Measurements from ENCODE around the gene HSPA2. TPM values are rescaled to one million over a fixed set of nuclear protein-coding genes. Genes with fewer than 3 reads are reported as not detected.

The HSPA2 gene
- polyA plus RNA-seq, 1 donor (not counting 4 experiments of a cell fraction or from before 2014, with no cell fraction given) = 12.0 TPM

DNA sequence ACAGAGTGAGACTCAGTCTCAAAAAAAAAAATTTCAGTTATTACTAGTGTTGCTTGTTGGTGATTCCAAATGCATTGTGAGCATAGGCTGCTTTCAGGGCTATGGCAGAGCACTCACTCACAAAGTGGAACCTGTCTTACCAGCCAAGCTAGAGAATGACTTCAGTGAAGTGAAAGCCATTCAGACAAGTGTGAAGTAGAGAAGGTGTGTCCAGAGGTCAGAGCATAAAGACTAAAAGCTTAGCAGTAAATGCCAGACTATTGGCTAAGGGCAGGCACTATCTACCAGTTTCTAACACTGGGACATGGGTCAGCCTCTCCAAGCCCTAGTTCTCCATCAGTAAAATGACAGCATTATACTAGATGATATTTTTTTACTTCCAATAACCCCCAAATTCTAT is 21.9 kb downstream of the HSPA2 start:
- FAIRE-seq = peak; percentile 5
- dilution Hi-C loops (cut with MboI; ENCODE audit: extremely low pct_ligation_motif_present, low sequenced_read_pairs) = no loop called here
- Histone ChIP-seq H3K4me3 (ENCODE audit: control insufficient read depth in 2 of 3, extremely low read depth in 1 of 3, insufficient read depth in 2 of 3, low read depth in 1 of 3, low read length in 3 of 3) (no peak overlapping the region), H3K4me1 (ENCODE audit: control insufficient read depth, extremely low read depth, insufficient read depth, low read length) (no peaks in the 10 kb centered on the region), H3K9me1 (ENCODE audit: control insufficient read depth, extremely low read depth, insufficient read depth, low read length) (no peaks in the 10 kb centered on the region), H4K20me1 (ENCODE audit: control insufficient read depth, extremely low read depth, insufficient read depth, low read length) (no peaks in the 10 kb centered on the region), H3K79me2 (ENCODE audit: control insufficient read depth, insufficient read depth, low read length) (no peaks in the 10 kb centered on the region), H3K9me3 (ENCODE audit: control insufficient read depth, low read depth, low read length) (no peaks in the 10 kb centered on the region), H3K27me3 (ENCODE audit: control insufficient read depth, extremely low read depth, insufficient read depth, low read length) (no peaks in the 10 kb centered on the region), H3K4me2 (ENCODE audit: control insufficient read depth, extremely low read depth, insufficient read depth, low read depth, low read length) (no peak overlapping the region), H3K9ac (ENCODE audit: control insufficient read depth, extremely low read depth, insufficient read depth, low read length) (no peak overlapping the region), H3K36me3 (ENCODE audit: control insufficient read depth in 2 of 2, extremely low read depth in 1 of 2, insufficient read depth in 2 of 2, low read length in 2 of 2) (no peaks in the 10 kb centered on the region), H2AFZ (ENCODE audit: control insufficient read depth, low read length) (no peak overlapping the region), H3K27ac (ENCODE audit: control insufficient read depth, insufficient read depth, low read length) (no peak overlapping the region)
- no peak for DNase-seq (ENCODE audit: low read depth, low spot score)
- TF ChIP-seq, protein P1, sequence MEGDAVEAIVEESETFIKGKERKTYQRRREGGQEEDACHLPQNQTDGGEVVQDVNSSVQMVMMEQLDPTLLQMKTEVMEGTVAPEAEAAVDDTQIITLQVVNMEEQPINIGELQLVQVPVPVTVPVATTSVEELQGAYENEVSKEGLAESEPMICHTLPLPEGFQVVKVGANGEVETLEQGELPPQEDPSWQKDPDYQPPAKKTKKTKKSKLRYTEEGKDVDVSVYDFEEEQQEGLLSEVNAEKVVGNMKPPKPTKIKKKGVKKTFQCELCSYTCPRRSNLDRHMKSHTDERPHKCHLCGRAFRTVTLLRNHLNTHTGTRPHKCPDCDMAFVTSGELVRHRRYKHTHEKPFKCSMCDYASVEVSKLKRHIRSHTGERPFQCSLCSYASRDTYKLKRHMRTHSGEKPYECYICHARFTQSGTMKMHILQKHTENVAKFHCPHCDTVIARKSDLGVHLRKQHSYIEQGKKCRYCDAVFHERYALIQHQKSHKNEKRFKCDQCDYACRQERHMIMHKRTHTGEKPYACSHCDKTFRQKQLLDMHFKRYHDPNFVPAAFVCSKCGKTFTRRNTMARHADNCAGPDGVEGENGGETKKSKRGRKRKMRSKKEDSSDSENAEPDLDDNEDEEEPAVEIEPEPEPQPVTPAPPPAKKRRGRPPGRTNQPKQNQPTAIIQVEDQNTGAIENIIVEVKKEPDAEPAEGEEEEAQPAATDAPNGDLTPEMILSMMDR (optimal IDR thresholded peaks at IDR 0.05 in 1 of 3, IDR thresholded peaks at IDR 0.05 in 1 of 3, conservative IDR thresholded peaks at IDR 0.05 in 1 of 3; ENCODE audit: extremely low read depth in 1 of 3, insufficient read depth in 2 of 3, low read length in 3 of 3) = no peak
- TF ChIP-seq EZH2 (IDR thresholded peaks at IDR 0.05; ENCODE audit: low read length) = no peak

- H3K79me2 ChIP-seq (ENCODE audit: control insufficient read depth, insufficient read depth, low read length) = no peaks in the 10 kb centered on the region
- no peaks in the 10 kb centered on the region for H3K9me1 ChIP-seq (ENCODE audit: control insufficient read depth, extremely low read depth, insufficient read depth, low read length)
- no peaks in the 10 kb centered on the region for H3K36me3 ChIP-seq (ENCODE audit: control insufficient read depth in 2 of 2, extremely low read depth in 1 of 2, insufficient read depth in 2 of 2, low read length in 2 of 2)
- H3K9ac ChIP-seq (ENCODE audit: control insufficient read depth, extremely low read depth, insufficient read depth, low read length) = no peak overlapping the region
- no peak for TF ChIP-seq EZH2 (IDR thresholded peaks at IDR 0.05; ENCODE audit: low read length)
- TF ChIP-seq, protein P1 (optimal IDR thresholded peaks at IDR 0.05 in 1 of 3, IDR thresholded peaks at IDR 0.05 in 1 of 3, conservative IDR thresholded peaks at IDR 0.05 in 1 of 3; ENCODE audit: extremely low read depth in 1 of 3, insufficient read depth in 2 of 3, low read length in 3 of 3) = no peak
- dilution Hi-C loops (cut with MboI; ENCODE audit: extremely low pct_ligation_motif_present, low sequenced_read_pairs) = no loop called here
- H3K4me3 ChIP-seq (ENCODE audit: control insufficient read depth in 2 of 3, extremely low read depth in 1 of 3, insufficient read depth in 2 of 3, low read depth in 1 of 3, low read length in 3 of 3) = no peak overlapping the region
- H3K27me3 ChIP-seq (ENCODE audit: control insufficient read depth, extremely low read depth, insufficient read depth, low read length) = no peaks in the 10 kb centered on the region
- DNase-seq (ENCODE audit: low read depth, low spot score) = no peak
- H2AFZ ChIP-seq (ENCODE audit: control insufficient read depth, low read length) = no peak overlapping the region
- no peaks in the 10 kb centered on the region for H4K20me1 ChIP-seq (ENCODE audit: control insufficient read depth, extremely low read depth, insufficient read depth, low read length)
- FAIRE-seq = no peak
- H3K9me3 ChIP-seq (ENCODE audit: control insufficient read depth, low read depth, low read length) = no peaks in the 10 kb centered on the region
- H3K27ac ChIP-seq (ENCODE audit: control insufficient read depth, insufficient read depth, low read length) = no peak overlapping the region
- no peaks in the 10 kb centered on the region for H3K4me1 ChIP-seq (ENCODE audit: control insufficient read depth, extremely low read depth, insufficient read depth, low read length)
- H3K4me2 ChIP-seq (ENCODE audit: control insufficient read depth, extremely low read depth, insufficient read depth, low read depth, low read length) = no peak overlapping the region
Observed at GRCh38 chr14:64563696-64564095, 23.2 kb downstream of the HSPA2 start.
